ENCODE results near the gene B3GAT1.
"Not testable (repeated sequence)": the region's sequence is repeated elsewhere in the genome, so short reads cannot be mapped to it uniquely, and the experiment has no call there.

The B3GAT1 gene, protein sequence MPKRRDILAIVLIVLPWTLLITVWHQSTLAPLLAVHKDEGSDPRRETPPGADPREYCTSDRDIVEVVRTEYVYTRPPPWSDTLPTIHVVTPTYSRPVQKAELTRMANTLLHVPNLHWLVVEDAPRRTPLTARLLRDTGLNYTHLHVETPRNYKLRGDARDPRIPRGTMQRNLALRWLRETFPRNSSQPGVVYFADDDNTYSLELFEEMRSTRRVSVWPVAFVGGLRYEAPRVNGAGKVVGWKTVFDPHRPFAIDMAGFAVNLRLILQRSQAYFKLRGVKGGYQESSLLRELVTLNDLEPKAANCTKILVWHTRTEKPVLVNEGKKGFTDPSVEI

DNA sequence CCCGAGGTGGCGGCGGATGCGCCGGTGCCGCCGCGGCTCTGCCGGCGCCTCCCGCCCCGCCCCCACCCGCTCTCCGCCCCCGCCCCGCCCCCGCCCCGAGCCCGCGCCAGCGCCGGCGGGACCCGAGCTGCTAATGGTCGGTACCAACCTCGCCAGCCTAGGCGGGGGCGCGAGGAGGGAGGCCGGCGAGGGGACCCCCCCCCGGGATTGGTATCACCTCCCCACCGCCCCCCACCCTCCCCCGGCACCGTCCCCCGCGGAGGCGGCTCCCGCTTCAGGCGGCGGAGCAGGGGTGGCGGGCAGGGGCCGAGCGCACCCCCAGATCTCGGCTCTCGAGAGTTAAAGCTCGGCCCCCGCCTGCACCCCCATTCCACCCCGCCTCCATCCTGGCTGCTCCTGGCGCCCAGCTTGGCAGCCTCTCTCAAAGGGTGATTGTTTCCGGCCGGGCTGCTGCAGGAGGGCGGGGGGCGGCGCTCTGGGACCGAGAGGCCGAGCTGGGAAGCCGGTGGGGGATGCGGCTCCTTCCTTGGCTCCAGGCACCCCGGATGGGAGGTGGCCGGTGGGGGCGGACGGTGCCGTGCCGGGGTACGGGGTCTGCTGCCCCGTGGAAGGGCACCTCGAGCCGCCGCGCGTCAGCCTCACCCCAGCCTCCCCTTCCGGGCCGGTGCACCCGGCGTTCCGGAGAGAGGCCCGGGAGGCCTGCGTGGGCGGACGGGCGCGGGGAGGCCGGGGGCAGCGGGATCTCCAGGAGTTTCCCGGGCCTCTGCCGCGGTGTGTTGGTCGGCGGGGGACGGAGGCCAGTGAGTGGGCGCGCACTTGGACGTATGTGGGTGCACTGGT, at the start of gene B3GAT1:
Gene B3GAT1 (minus strand): TSS at position 40 of the 840 bp plus-strand sequence. CDS start 24,583 bp downstream, outside the sequence.
- DNase-seq (ENCODE audit: low spot score), result peak; percentile 56

DNA sequence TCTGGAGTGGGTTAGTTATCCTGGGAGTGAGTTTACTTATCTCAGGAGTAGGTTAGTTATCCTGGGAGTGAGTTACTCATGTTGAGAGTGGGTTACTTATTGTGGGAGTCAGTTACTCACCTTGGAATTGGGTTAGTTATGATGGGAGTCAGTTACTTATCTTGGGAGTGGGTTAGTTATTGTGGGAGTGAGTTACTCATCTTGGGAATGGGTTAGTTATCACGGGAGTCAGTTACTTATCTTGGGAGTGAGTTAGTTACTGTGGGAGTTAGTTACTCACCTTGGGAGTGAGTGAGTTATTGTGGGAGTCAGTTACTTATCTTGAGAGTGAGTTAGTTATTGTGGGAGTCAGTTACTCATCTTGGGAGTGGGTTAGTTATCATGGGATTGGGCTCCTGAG, 49.6 kb upstream of the B3GAT1 start:
- TF ChIP-seq CTCF (IDR thresholded peaks at IDR 0.05; ENCODE audit: extremely low read depth, insufficient read depth, missing control alignments), result no peak
- in situ Hi-C loops (cut with MboI; ENCODE audit: low pct_unique_long_range_greater_than_20kb, low sequenced_read_pairs, unreplicated experiment), result no loop called here

More for the DNA sequence above, at the start of gene B3GAT1:
- no peak for TF ChIP-seq CTCF (IDR thresholded peaks at IDR 0.05; ENCODE audit: extremely low read depth, insufficient read depth, missing control alignments)
- in situ Hi-C loops (cut with MboI; ENCODE audit: low pct_unique_long_range_greater_than_20kb, low sequenced_read_pairs, unreplicated experiment), result no loop called here

GRCh38 chr11:134460881-134461280, 48.8 kb upstream of the B3GAT1 start:
- in situ Hi-C loops (cut with MboI; ENCODE audit: low pct_unique_long_range_greater_than_20kb, low sequenced_read_pairs, unreplicated experiment), result no loop called here
- no peak for TF ChIP-seq CTCF (IDR thresholded peaks at IDR 0.05; ENCODE audit: extremely low read depth, insufficient read depth, missing control alignments)

More for the DNA sequence above, 49.6 kb upstream of the B3GAT1 start:
- no peak for DNase-seq (ENCODE audit: low spot score)

GRCh38 chr11:134460062-134460561, 48.1 kb upstream of the B3GAT1 start:
- DNase-seq (ENCODE audit: low spot score), result no peak
- no peak for TF ChIP-seq CTCF (IDR thresholded peaks at IDR 0.05; ENCODE audit: extremely low read depth, insufficient read depth, missing control alignments)
- in situ Hi-C loops (cut with MboI; ENCODE audit: low pct_unique_long_range_greater_than_20kb, low sequenced_read_pairs, unreplicated experiment), result no loop called here

More at GRCh38 chr11:134460881-134461280, 48.8 kb upstream of the B3GAT1 start:
- no peak for DNase-seq (ENCODE audit: low spot score)

- TF ChIP-seq CTCF (IDR thresholded peaks at IDR 0.05; ENCODE audit: extremely low read depth, insufficient read depth, missing control alignments), result no peak
- in situ Hi-C loops (cut with MboI; ENCODE audit: low pct_unique_long_range_greater_than_20kb, low sequenced_read_pairs, unreplicated experiment), result no loop called here
- no peak for DNase-seq (ENCODE audit: low spot score)
These were observed 47.4 kb upstream of the B3GAT1 start for GRCh38 chr11:134459246-134460061.

DNA sequence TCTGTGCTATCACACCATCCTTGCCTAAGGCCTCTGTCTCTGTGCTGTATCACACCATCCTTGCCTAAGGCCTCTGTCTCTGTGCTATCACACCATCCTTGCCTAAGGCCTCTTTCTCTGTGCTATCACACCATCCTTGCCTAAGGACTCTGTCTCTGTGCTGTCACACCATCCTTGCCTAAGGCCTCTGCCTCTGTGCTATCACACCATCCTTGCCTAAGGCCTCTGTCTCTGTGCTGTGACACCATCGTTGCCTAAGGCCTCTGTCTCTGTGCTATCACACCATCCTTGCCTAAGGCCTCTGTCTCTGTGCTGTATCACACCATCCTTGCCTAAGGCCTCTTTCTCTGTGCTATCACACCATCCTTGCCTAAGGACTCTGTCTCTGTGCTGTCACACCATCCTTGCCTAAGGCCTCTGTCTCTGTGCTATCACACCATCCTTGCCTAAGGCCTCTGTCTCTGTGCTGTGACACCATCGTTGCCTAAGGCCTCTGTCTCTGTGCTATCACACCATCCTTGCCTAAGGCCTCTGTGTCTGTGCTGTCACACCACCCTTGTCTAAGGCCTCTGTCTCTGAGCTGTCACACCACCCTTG, 45.5 kb upstream of the B3GAT1 start:
- in situ Hi-C loops (cut with MboI; ENCODE audit: low pct_unique_long_range_greater_than_20kb, low sequenced_read_pairs, unreplicated experiment); DNase-seq (ENCODE audit: low spot score): not testable (repeated sequence)
